HG02870 (cell line): ENCODE measurements around the gene EMX2.

Experiments
- ATAC-seq: cut with Tn5 transposase; IDR thresholded peaks from one replicate; pipeline ENCODE4 v1.9.1; 2021; ENCODE audit warnings: mild to moderate bottlenecking, moderate library complexity; ENCODE audit not compliant: unreplicated experiment

EMX2 gene

DNA sequence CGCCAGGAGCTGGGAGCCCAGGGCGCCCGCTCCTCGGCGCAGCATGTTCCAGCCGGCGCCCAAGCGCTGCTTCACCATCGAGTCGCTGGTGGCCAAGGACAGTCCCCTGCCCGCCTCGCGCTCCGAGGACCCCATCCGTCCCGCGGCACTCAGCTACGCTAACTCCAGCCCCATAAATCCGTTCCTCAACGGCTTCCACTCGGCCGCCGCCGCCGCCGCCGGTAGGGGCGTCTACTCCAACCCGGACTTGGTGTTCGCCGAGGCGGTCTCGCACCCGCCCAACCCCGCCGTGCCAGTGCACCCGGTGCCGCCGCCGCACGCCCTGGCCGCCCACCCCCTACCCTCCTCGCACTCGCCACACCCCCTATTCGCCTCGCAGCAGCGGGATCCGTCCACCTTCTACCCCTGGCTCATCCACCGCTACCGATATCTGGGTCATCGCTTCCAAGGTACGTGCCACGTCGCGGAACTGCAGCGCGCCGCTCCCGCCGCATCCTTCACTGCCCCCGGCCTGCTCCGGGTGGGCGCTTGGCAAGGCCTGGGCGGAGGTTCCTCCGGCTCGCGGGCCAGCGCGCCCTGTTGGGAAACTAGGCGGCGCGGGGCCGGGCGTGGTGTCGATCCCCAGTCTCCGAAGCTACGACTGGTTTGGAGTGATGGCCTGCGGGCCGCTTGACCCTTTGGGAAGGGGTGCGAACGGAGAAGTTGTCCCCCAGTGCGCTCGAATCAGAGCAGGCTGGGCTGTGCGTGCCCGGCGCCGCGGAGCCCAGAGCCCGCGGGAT, 868 bp downstream of the EMX2 start:
- ATAC-seq = no peak

DNA sequence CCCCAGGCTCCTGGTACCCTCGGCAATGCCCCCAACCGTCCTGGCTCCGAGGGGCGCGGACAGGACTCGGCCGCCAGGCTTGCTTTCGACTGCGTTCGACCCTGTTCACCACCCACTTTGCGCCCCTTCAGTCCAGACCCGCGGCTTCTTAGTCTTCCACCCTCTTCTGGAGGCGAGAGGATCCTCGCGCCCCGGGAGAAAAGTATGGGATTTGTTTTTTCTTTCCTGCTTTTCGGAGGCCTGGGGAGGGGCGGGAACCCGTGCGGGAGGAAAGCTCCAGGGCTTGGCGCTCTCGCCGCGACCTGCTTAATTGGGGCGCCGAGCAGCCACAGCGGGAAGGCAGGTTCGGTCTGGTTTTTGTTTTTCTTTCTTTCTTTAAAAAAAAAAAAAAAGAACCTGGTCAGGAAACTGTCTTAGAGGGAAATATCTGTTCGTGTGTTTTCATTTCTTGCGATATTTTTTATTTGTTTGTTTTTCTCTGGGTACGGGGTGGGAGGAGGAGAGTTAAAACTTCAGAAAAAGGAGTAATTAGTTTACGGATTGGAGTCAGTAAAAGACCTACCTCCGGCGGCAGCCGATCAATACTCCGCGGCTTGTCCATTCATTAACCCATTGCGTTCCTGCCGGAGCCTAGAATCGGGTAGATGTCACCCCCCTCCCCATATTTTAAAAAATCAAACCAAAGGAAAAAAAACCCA, 1.6 kb downstream of the EMX2 start:
- no peak for ATAC-seq

DNA sequence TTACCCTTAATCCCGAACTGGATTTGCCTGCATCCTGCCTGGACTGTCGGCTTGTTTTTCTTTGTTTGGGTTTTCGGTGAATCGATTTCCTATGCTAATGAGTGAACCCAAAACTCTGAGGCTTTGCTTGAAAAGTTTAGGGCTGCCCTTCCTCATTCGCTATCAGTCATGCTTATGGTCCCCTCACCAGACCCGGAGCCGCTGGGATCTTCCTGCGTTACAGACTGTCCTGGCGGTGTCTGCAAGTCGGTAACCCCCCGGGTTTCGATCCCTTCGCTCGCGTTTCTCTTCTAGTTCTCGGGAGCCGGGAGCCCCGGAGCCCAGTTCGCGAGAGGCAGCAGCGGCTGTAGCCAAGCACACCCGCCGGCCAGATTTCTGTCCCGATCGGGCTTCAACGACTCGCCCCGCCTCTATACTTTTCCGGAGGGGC, 2.2 kb downstream of the EMX2 start:
- ATAC-seq = no peak

DNA sequence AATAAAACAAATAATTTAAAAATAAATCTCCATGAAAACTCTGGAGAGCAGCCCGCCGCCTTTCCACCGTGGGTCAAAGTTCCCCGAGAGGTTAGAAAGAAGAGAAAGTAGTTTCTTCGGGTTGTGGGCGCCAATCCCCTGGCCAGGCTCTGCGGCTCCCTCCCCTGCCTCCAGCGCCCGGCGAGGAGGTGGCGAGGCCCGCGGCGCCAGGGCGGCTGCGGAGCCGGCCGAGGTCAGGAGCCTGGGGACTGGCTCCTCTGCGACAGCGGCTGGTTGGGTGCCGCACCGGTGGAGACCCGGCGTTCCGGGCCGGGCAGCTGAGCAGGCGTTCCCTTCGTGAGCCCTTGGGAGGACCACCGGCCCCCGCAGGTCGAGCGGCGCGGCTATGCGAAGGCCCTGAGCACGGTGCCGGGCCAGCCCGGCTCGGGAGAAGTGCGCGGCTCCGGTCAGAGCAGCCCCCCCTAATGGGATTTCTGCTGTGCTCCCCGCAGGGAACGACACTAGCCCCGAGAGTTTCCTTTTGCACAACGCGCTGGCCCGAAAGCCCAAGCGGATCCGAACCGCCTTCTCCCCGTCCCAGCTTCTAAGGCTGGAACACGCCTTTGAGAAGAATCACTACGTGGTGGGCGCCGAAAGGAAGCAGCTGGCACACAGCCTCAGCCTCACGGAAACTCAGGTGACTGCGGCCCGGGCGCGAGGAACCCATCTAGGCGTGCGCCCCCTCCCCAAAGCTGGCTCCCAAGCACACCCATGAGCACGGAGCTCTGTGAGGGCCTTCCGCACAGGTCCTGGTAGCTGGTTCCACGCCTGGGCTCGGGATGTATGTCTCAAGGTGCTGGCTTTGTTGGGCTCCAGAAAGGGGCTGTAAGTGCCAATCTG, 2.8 kb downstream of the EMX2 start:
- ATAC-seq = no peak

DNA sequence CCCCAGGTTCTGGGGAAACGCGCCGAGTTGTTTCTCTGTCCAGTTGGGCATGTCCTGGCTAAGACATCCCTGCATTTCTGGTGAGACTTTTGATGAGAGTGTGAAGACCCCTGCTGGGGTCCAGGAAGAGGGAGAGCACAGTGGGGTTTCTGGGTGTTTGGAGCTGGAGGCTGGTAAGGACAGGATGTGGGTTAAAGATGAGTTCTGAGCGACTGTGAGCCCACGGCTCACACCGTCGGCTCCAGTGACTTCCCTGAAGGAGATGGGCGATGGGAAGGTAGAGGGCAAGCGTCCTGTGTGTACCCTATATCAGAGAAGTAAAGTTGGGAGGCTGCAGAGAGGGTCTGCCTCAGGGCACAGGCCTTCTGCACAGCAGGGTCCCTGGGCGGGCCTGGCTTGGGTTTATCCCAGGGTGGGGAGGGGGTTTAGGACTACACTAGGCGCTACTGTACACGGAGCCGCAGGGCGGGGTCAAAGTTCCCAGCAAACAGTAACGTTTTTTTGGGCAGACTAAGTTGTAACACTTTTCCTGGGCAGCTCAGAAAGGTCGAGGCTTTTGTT, 3.6 kb downstream of the EMX2 start:
- no peak for ATAC-seq

DNA sequence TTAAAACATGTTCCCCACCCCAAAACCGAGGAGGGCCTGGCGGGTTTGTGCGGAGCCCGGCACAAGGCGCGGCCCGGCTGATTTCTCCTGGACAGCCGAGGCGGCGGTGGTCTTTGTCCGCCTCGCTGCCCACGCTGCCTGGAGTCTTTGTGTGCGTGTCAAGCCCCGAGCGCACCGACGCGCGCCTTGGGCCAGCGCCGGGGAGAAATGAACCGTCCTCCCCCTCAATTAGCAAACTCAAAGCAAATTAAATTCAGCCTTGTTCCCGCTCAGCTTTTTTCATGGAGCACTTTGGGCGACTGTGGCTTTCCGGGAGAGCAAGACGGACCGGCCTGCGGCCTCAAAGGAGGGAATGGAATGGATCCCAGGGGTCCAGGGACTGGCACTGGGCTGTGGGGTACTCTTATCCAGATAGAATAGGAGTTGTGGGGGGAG, 4.1 kb downstream of the EMX2 start:
- ATAC-seq = no peak

DNA sequence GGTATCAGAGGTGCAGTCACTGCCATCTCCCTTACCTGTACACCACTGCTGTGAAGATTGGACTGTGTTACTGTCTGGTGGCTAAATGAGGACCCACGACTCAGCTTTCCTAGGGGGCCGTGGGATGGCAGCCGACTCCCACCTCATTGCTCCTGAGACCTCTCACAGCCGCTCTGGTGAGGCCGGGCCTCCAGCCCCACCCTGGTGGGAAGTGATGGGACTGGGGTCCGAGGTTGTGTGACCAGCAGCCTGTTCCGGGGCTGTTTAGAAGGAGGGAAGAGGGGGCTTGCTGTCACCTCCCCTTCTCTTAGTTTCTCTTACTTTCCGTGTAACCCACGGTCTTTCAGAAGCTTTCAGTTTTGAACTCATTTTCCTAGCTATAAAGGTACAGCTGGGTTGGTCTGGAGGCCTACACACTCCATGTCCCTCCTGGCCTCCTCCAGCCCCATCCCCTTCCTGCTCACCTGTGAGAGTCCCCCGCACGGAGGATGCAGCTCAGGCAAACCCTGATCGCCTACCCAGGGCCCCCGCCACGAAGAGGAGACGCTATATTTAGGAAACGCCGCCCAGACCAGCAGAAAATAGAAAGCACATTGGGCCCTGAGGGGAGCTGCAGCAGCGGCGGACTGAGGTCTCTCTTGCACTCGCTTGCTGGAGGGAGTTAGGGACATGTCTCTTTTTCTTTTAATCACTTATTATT, 4.6 kb downstream of the EMX2 start:
- ATAC-seq = no peak

DNA sequence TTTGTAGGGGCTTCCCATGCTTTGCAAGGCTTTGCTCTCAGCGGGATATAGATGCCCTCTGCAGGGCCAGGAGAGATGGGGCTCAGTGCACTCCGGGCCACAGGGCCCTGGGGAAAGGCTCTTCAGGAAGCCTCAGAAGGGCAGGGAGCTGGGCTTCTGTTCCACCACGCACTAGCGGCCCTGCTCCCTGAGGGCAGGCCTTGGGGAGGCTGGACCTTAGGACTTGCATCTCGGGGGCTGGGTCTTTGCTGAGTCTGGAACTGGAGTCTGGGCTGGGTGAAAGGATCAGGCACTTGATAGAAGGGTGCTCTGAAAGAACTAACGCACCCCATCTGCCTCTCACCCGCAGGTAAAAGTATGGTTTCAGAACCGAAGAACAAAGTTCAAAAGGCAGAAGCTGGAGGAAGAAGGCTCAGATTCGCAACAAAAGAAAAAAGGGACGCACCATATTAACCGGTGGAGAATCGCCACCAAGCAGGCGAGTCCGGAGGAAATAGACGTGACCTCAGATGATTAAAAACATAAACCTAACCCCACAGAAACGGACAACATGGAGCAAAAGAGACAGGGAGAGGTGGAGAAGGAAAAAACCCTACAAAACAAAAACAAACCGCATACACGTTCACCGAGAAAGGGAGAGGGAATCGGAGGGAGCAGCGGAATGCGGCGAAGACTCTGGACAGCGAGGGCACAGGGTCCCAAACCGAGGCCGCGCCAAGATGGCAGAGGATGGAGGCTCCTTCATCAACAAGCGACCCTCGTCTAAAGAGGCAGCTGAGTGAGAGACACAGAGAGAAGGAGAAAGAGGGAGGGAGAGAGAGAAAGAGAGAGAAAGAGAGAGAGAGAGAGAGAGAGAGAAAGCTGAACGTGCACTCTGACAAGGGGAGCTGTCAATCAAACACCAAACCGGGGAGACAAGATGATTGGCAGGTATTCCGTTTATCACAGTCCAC, 5.4 kb downstream of the EMX2 start:
- ATAC-seq = no peak

DNA sequence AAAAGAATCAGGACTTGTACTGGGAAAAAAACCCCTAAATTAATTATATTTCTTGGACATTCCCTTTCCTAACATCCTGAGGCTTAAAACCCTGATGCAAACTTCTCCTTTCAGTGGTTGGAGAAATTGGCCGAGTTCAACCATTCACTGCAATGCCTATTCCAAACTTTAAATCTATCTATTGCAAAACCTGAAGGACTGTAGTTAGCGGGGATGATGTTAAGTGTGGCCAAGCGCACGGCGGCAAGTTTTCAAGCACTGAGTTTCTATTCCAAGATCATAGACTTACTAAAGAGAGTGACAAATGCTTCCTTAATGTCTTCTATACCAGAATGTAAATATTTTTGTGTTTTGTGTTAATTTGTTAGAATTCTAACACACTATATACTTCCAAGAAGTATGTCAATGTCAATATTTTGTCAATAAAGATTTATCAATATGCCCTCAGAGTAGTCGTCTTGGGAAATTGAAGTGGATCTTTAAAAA, 6.6 kb downstream of the EMX2 start:
- no peak for ATAC-seq

DNA sequence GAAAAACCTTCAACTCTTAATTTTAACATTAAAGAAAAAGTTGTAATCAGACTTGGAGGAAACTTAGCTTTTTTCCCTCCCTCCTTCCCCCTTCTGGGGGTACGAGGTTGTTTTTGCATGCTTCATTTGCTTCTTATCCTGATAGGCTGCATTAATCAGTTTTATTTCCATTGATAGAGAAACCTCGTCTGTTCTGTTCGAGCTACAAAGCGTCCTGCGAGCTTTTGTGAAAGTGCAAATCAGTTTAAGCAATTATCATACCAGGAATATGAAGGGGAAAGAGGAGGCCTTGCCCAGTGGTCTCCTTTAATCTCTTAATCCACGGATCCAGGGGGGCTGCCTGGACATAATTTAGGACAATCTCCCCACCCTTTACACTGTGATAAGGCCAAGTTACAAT, 7.5 kb downstream of the EMX2 start:
- ATAC-seq = no peak

DNA sequence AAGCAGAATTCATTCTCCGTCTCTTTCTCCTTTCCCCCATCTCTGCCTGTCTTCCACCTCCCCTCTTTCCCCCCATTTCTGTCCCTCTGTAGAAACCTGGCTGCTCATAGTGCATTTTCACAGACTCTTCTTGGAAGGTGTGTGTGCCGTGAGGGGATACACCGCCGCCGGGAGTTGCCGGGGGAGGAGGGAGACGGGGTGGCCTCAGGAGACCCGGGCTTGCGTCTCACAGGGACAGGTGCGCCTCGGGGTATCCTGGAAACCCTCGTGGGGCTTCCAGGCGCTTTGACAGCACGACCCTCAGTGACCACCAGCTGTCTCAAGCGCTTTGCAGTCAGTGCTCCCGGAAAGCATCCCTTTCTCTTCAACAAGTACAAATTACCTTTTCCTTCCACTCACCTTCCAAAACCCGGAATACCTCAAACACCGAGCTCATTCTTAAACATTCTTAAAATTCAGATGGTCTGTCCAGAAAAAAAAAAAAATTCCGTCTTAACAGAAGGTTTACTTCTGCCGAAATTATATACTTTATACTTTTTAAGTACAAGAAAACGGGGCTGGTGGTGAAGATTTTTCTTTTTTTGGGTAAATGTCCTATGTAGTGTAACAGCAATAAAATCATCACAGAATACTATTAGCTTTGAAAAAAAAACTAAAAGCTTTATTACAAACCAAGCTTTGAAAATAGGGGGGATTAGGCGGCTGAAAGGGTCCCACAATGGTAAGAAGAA, 8.2 kb downstream of the EMX2 start:
- no peak for ATAC-seq

DNA sequence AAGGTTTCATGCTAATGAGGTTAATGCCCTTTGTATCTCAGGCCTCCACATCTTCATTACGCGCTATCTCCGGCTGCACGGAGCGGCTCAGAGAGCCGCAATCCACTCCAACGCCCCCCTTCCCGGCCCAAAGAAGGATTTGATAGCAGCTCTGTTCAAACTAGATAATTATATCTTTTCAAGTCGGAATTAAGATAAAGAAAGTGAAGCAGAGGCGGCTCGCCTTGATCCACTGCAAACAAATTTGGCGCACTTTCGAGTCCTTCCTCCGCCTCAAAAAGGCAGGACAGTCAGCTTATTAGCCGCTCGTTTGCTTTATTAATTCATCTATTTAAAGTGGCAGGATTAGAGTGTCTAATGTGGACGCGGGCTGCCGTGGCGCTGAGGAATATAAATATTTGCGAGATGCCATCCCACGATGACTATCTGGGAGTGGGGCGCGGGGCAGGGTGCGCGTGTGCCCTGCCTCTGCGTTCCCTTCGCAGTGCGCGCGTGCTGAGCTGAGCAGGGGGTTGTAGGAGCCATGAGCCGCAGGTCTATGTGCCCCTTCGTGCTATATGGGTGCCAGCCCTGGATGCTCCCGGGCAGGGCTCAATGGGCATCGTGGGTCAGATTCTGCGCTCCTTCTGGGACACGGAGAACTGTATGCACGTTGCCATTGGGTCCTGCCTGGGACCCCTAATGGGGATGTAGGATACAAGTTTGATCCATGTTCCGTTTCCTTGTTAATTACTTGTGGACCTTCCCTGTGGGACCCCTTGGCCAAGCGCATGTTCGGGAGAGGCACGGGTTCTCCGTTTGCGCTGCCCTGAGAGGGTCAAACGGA, 9.0 kb downstream of the EMX2 start:
- ATAC-seq = no peak

DNA sequence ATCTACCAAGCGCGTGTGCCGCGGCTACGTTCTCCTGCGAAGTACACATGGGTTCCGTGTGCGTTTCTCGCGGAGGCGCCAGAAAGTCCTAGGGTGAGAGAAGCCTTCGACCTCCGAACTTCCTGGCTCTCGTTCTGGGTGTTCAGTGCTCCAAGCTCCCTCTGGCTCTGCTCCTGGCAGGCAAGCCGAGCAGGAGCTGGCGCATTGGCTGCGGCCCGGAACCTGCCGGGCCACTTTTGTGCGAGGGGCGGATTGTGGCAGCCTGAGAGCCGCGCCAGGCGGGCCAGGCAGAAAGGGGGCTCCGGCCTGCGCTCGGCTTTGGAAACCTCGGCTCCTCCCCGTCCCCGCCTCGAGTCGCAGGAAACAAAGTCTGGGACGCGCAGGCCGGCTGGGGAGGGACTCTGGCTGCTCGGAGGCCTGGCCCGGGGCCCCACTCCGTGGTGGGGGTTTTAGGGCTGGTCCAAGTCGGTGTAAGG, 9.6 kb downstream of the EMX2 start:
- ATAC-seq = no peak

DNA sequence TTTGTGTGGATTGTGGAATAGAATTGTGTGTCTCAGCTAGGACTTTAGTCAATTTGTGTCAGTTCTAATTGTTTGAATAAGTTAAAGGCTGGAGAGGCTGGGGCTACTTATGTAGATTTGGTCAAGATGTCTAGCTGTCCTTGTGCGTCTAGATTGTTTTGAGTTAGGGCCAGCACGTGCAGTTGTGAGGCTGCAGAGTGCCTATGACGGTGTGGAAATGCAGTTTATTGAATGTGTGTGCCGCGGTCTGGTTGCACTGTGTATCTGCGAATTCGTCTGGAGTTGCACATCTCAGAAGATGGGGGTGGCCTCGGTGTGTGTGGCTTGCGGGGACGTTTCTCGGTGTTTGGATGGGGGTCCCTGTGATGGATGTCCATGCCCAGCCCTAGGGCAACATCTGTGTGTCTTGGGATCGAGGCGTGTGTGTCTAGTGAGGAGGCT, 10.2 kb downstream of the EMX2 start:
- no peak for ATAC-seq

DNA sequence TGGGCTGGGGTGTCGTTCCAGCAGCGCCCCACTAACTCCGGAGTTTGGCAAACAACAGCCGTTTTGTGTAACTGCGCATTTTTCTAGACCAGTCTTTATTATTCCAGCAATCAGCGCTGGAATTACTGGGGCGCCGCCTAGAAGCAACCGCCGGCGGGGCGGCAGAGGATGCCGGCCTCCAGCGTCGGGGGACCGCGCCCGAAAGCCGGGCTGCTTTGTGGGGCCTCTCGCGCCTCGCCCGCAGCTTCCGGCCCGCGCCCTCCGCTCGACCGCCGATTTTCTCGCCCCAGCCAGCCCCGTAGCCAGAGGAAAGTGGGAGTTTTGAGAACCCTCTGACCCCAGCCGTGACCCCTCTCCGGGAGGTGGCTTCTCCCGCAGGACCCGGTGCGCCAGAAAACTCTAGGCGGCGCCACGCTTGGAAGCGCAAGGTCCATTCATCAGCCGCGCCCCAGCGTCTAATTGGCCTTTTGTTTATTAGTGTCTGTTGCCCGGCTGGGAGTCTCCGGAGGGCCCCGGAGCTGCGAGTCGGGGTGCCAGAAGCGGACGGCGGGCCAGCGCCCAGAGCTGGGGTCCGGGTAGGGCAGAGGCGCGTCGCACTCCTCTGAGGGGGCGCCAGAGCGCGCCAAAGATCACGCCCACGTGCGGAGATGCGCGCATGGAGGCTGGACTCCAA, 10.7 kb downstream of the EMX2 start:
- no peak for ATAC-seq

DNA sequence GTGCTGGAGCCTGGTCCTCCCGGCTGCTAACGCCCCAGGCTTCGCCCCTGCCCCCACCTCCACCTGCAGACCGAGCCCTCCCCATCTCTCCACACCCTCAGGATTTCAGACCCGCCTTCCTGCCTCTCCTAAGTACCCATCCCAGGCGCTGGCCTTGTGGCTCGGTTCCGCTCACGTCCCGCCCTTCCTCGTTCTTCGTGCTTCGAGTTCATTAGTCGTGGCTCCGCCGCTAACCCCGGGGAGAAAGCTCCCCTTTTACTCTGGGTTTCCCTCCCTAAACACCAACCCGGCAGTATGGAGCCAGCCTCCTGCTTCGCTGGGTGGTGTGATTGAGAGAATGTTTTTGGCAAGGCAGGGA, 11.2 kb downstream of the EMX2 start:
- no peak for ATAC-seq

DNA sequence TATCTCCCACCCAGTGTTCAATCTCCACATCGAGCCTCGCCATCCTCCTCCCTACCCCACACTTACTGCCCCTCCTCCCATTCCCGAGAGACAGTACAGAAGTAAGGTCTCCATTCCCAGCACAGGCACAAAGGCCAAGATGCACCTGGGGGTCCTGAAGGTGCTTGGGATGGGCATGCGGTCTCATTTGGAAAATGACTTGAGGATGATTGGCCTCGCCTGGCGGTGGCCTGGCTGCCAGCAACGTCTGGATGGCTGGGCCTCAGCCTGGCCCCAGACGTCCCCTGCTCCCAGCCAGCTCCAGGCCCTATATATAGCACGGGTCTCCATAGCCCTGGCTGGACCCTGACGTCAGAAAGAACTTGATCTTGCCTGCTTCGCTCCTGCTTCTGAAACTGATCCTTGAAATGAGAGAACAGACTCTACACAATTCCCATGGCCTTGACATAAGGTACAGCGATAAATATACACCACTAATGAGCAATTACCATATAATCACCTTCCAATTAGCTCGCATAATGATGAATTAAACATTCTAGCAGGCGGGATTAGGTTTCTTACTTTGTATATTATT, 11.8 kb downstream of the EMX2 start:
- ATAC-seq = no peak
